ENCODE data around the gene MYMX. TPM values are rescaled to one million over a fixed set of nuclear protein-coding genes. Genes with fewer than 3 reads are reported as not detected.
A peak's percentile ranks its signal among the peaks of the same experiment; 100 is the strongest.

Gene MYMX
- total RNA-seq, 1 donor from 2014 or later = not detected

DNA sequence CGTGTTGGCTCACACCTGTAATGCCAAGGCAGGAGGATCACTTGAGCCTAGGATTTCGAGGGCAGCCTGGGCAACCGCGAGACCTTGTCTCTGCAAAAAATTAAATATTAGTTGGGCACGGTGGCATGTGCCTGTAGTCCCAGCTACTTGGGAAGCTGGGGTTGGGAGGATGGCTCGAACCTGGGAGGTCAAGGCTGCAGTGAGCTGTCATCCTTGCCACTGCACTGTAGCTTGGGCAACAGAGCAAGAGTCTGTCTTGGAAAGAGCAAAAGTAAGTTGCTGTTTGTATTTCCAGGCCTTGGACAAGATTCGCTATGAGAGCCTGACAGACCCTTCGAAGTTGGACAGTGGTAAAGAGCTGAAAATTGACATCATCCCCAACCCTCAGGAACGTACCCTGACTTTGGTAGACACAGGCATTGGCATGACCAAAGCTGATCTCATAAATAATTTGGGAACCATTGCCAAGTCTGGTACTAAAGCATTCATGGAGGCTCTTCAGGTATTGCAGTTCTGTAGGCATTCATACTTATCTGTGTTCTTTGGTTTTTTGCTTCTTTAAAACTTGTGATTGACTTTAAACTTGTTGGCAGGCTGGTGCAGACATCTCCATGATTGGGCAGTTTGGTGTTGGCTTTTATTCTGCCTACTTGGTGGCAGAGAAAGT, 32.5 kb downstream of the MYMX start:
- peaks cover 76% of the 10 kb centered on the region for H3K79me2 ChIP-seq (ENCODE audit: insufficient read depth, low read length)
- H4K20me1 ChIP-seq (ENCODE audit: insufficient read depth, low read length) = peaks cover 73% of the 10 kb centered on the region
- H3K4me1 ChIP-seq (ENCODE audit: insufficient read depth, low read length) = peaks cover 17% of the 10 kb centered on the region
- no peak overlapping the region for H3K27ac Mint-ChIP-seq (ENCODE audit: unreplicated experiment)
- peak overlapping the region; percentile 93 for H3K4me2 ChIP-seq (ENCODE audit: low read length)
- FAIRE-seq (no peak), DNase-seq (ENCODE audit: low read depth) (no peak)
- peak overlapping the region; percentile 100 for H3K9ac ChIP-seq (ENCODE audit: low read length)
- no peak overlapping the region for H2AFZ ChIP-seq (ENCODE audit: low read depth, low read length)
- H3K9me3 Mint-ChIP-seq (ENCODE audit: unreplicated experiment) = peaks cover 3% of the 10 kb centered on the region
- H3K4me3 ChIP-seq (ENCODE audit: insufficient read depth, low read depth, low read length) = peak overlapping the region; percentile 100
- H3K9me3 ChIP-seq (ENCODE audit: insufficient read depth, low read depth, low read length) = no peaks in the 10 kb centered on the region
- H3K36me3 Mint-ChIP-seq (ENCODE audit: low read depth, unreplicated experiment) = peaks cover 40% of the 10 kb centered on the region
- TF ChIP-seq EZH2 (IDR thresholded peaks at IDR 0.05; ENCODE audit: insufficient read depth, low read length) (no peak), CTCF (IDR thresholded peaks at IDR 0.05; ENCODE audit: insufficient read depth, low read depth, low read length) (no peak)
- peak overlapping the region; percentile 98 for H3K4me3 Mint-ChIP-seq (ENCODE audit: unreplicated experiment)
- no peaks in the 10 kb centered on the region for H3K27me3 Mint-ChIP-seq (ENCODE audit: low read depth, unreplicated experiment)
- H3K36me3 ChIP-seq (ENCODE audit: insufficient read depth, low read length) = peaks cover 53% of the 10 kb centered on the region
- H3K27me3 ChIP-seq (ENCODE audit: insufficient read depth, low read length) = no peaks in the 10 kb centered on the region
- H3K27ac ChIP-seq (ENCODE audit: low read depth, low read length) = no peak overlapping the region
- H3K4me1 Mint-ChIP-seq (ENCODE audit: low read depth, unreplicated experiment) = peaks cover 44% of the 10 kb centered on the region

GRCh38 chr6:44250067-44250717, 33.5 kb downstream of the MYMX start:
- no peak for DNase-seq (ENCODE audit: low read depth)
- H3K4me3 ChIP-seq (ENCODE audit: insufficient read depth, low read depth, low read length) = no peak overlapping the region
- Mint-ChIP-seq H3K27me3 (ENCODE audit: low read depth, unreplicated experiment) (no peaks in the 10 kb centered on the region), H3K9me3 (ENCODE audit: unreplicated experiment) (peaks cover 3% of the 10 kb centered on the region), H3K27ac (ENCODE audit: unreplicated experiment) (peak overlapping the region; percentile 3), H3K4me1 (ENCODE audit: low read depth, unreplicated experiment) (peaks cover 52% of the 10 kb centered on the region), H3K4me3 (ENCODE audit: unreplicated experiment) (peak overlapping the region; percentile 98), H3K36me3 (ENCODE audit: low read depth, unreplicated experiment) (peaks cover 40% of the 10 kb centered on the region)
- TF ChIP-seq EZH2 (IDR thresholded peaks at IDR 0.05; ENCODE audit: insufficient read depth, low read length) (no peak), CTCF (IDR thresholded peaks at IDR 0.05; ENCODE audit: insufficient read depth, low read depth, low read length) (no peak)
- no peak overlapping the region for H2AFZ ChIP-seq (ENCODE audit: low read depth, low read length)
- H3K36me3 ChIP-seq (ENCODE audit: insufficient read depth, low read length) = peaks cover 60% of the 10 kb centered on the region
- peaks cover 83% of the 10 kb centered on the region for H3K79me2 ChIP-seq (ENCODE audit: insufficient read depth, low read length)
- no peak for FAIRE-seq
- peak overlapping the region; percentile 93 for H3K4me2 ChIP-seq (ENCODE audit: low read length)
- H3K27ac ChIP-seq (ENCODE audit: low read depth, low read length) = no peak overlapping the region
- no peaks in the 10 kb centered on the region for H3K9me3 ChIP-seq (ENCODE audit: insufficient read depth, low read depth, low read length)
- peaks cover 83% of the 10 kb centered on the region for H4K20me1 ChIP-seq (ENCODE audit: insufficient read depth, low read length)
- H3K9ac ChIP-seq (ENCODE audit: low read length) = peak overlapping the region; percentile 100
- peaks cover 17% of the 10 kb centered on the region for H3K4me1 ChIP-seq (ENCODE audit: insufficient read depth, low read length)
- no peaks in the 10 kb centered on the region for H3K27me3 ChIP-seq (ENCODE audit: insufficient read depth, low read length)

GRCh38 chr6:44250718-44251123, 34.0 kb downstream of the MYMX start:
- no peak overlapping the region for H3K27ac ChIP-seq (ENCODE audit: low read depth, low read length)
- H2AFZ ChIP-seq (ENCODE audit: low read depth, low read length) = no peak overlapping the region
- H3K27me3 ChIP-seq (ENCODE audit: insufficient read depth, low read length) = no peaks in the 10 kb centered on the region
- peaks cover 60% of the 10 kb centered on the region for H3K36me3 ChIP-seq (ENCODE audit: insufficient read depth, low read length)
- Mint-ChIP-seq H3K27ac (ENCODE audit: unreplicated experiment) (no peak overlapping the region), H3K27me3 (ENCODE audit: low read depth, unreplicated experiment) (no peaks in the 10 kb centered on the region), H3K4me1 (ENCODE audit: low read depth, unreplicated experiment) (peaks cover 54% of the 10 kb centered on the region), H3K9me3 (ENCODE audit: unreplicated experiment) (peaks cover 3% of the 10 kb centered on the region), H3K4me3 (ENCODE audit: unreplicated experiment) (peak overlapping the region; percentile 10), H3K36me3 (ENCODE audit: low read depth, unreplicated experiment) (peaks cover 40% of the 10 kb centered on the region)
- peaks cover 17% of the 10 kb centered on the region for H3K4me1 ChIP-seq (ENCODE audit: insufficient read depth, low read length)
- peak overlapping the region; percentile 100 for H3K9ac ChIP-seq (ENCODE audit: low read length)
- peaks cover 89% of the 10 kb centered on the region for H3K79me2 ChIP-seq (ENCODE audit: insufficient read depth, low read length)
- FAIRE-seq = no peak
- TF ChIP-seq CTCF (IDR thresholded peaks at IDR 0.05; ENCODE audit: insufficient read depth, low read depth, low read length) (no peak), EZH2 (IDR thresholded peaks at IDR 0.05; ENCODE audit: insufficient read depth, low read length) (no peak)
- no peaks in the 10 kb centered on the region for H3K9me3 ChIP-seq (ENCODE audit: insufficient read depth, low read depth, low read length)
- H3K4me3 ChIP-seq (ENCODE audit: insufficient read depth, low read depth, low read length) = no peak overlapping the region
- peak overlapping the region; percentile 93 for H3K4me2 ChIP-seq (ENCODE audit: low read length)
- no peak for DNase-seq (ENCODE audit: low read depth)
- H4K20me1 ChIP-seq (ENCODE audit: insufficient read depth, low read length) = peaks cover 88% of the 10 kb centered on the region
